Liver (tissue), 3 donors: ENCODE results near the gene TTC12.

Source experiments
- ATF3 ChIP-seq: IDR thresholded peaks from 2 replicates; pipeline ENCODE4 v1.6.1; 2016; ENCODE audit warnings: antibody characterized with exemption
- CTCF ChIP-seq: fragments of 150-350 bp; IDR thresholded peaks from 2 replicates; pipeline ENCODE4 v1.5.1; 2017; ENCODE audit warnings: improper control_type of control experiment, low read depth, low read length; ENCODE audit not compliant: missing input control
- EGR1 ChIP-seq, 2 donors: IDR thresholded peaks; 2 replicates each; pipeline ENCODE4 v1.6.1; 2016 to 2018; ENCODE audit warnings: antibody characterized with exemption in 2 of 2, low read depth in 2 of 2
- GABPA ChIP-seq, 2 donors: IDR thresholded peaks in 1 of 2; conservative IDR thresholded peaks in 1 of 2; 2 replicates each; pipeline ENCODE4 v1.6.1; 2016; ENCODE audit warnings: antibody characterized with exemption in 2 of 2, mild to moderate bottlenecking in 1 of 2, moderate library complexity in 1 of 2
- HNF4A ChIP-seq, 2 donors: conservative IDR thresholded peaks; 2 replicates each; pipeline ENCODE4 v1.6.1; 2016; ENCODE audit warnings: antibody characterized with exemption in 2 of 2, mild to moderate bottlenecking in 2 of 2
- JUND ChIP-seq, 2 donors: IDR thresholded peaks; 2 replicates each; pipeline ENCODE4 v1.6.1; 2016; ENCODE audit warnings: antibody characterized with exemption in 2 of 2
- MAX ChIP-seq: IDR thresholded peaks from 2 replicates; pipeline ENCODE4 v1.6.1; 2016; ENCODE audit warnings: antibody characterized with exemption
- REST ChIP-seq: IDR thresholded peaks from 2 replicates; pipeline ENCODE4 v1.6.1; 2016; ENCODE audit warnings: antibody characterized with exemption, mild to moderate bottlenecking
- RXRA ChIP-seq, 2 donors: IDR thresholded peaks; 2 replicates each; pipeline ENCODE4 v1.6.1; 2017 to 2018; ENCODE audit warnings: antibody characterized with exemption in 2 of 2, mild to moderate bottlenecking in 1 of 2
- SP1 ChIP-seq: IDR thresholded peaks from 2 replicates; pipeline ENCODE4 v1.6.1; 2018; ENCODE audit warnings: antibody characterized with exemption, mild to moderate bottlenecking
- TAF1 ChIP-seq: conservative IDR thresholded peaks from 2 replicates; pipeline ENCODE4 v1.6.1; 2016; ENCODE audit warnings: antibody characterized with exemption, mild to moderate bottlenecking
- YY1 ChIP-seq: IDR thresholded peaks from 2 replicates; pipeline ENCODE4 v1.6.1; 2016; ENCODE audit warnings: antibody characterized with exemption, mild to moderate bottlenecking
- ZBTB33 ChIP-seq: IDR thresholded peaks from 2 replicates; pipeline ENCODE4 v1.6.1; 2016; ENCODE audit warnings: antibody characterized with exemption
- donor health status: healthy.
- donor health status: healthy.

- TF ChIP-seq CTCF = no peak
- TF ChIP-seq EGR1 (IDR thresholded peaks at IDR 0.05; ENCODE audit: low read depth in 2 of 2) = no peak
- TF ChIP-seq TAF1 = no peak
- no peak for TF ChIP-seq REST
- no peak for TF ChIP-seq ZBTB33
- no peak for TF ChIP-seq GABPA (IDR thresholded peaks at IDR 0.05 in 1 of 2, conservative IDR thresholded peaks at IDR 0.05 in 1 of 2)
- no peak for TF ChIP-seq RXRA (IDR thresholded peaks at IDR 0.05)
- no peak for TF ChIP-seq YY1
- no peak for TF ChIP-seq MAX
- TF ChIP-seq JUND (IDR thresholded peaks at IDR 0.05) = no peak
- no peak for TF ChIP-seq ATF3
- no peak for TF ChIP-seq SP1
- no peak for TF ChIP-seq HNF4A (conservative IDR thresholded peaks at IDR 0.05)
These were observed 26.0 kb upstream of the TTC12 start for GRCh38 chr11:113288286-113288863.
